Caco-2 (cell line): ENCODE measurements around the gene EGFL8. TPM values are rescaled to one million over a fixed set of nuclear protein-coding genes. Genes with fewer than 3 reads are reported as not detected.

ENCODE experiments used
- BruUV-seq: library from RNA; stranded (reverse); fragments of 400-500 nt; replicated peaks from 2 replicates; lab custom pipeline; 2021; lab: Mats Ljungman, UMichigan
- CTCF ChIA-PET: fragments of 300-600 bp; sonication (Branson Sonifier 250); formaldehyde crosslinking; loops from one replicate; lab custom pipeline; 2022; ENCODE audit warnings: antibody characterized with exemption; lab: Charles Lee
- POLR2A ChIA-PET: fragments of 300-600 bp; sonication (Branson Sonifier 250); formaldehyde crosslinking; loops from one replicate; lab custom pipeline; 2022; ENCODE audit warnings: antibody characterized with exemption; lab: Charles Lee
- DNase-seq, 2 experiments: peaks; one replicate each; pipeline versions ENCODE4 v3.0.0 to v3.0.0-alpha.2; 2020 to 2022
- H3K27me3 ChIP-seq: replicated peaks from 2 replicates; pipeline ENCODE4 v1.6.0; 2011; ENCODE audit warnings: low read length; ENCODE audit not compliant: control insufficient read depth, insufficient read depth
- H3K36me3 ChIP-seq: 2 replicates; pipeline ENCODE4 v1.5.1; 2011; ENCODE audit warnings: low read length; ENCODE audit not compliant: control insufficient read depth, insufficient read depth
- H3K4me1 ChIP-seq: fragments of 250-450 bp; sonication (Bioruptor Pico); 2 replicates; pipeline ENCODE4 v1.5.1; 2020; ENCODE audit warnings: mild to moderate bottlenecking
- H3K4me3 ChIP-seq: 2 replicates; pipeline ENCODE4 v1.5.1; 2011; ENCODE audit warnings: low read depth, mild to moderate bottlenecking, control low read depth, low read length
- H3K9me3 ChIP-seq: fragments of 250-450 bp; sonication (Bioruptor Pico); 2 replicates; pipeline ENCODE4 v1.5.1; 2020; ENCODE audit warnings: mild to moderate bottlenecking, moderate library complexity
- H3K27ac Mint-ChIP-seq: one replicate; pipeline ENCODE4 v1.8.0; 2022; ENCODE audit warnings: mixed read lengths; ENCODE audit not compliant: unreplicated experiment
- H3K27me3 Mint-ChIP-seq: one replicate; pipeline ENCODE4 v1.8.0; 2022; ENCODE audit warnings: mixed read lengths; ENCODE audit not compliant: insufficient read depth, unreplicated experiment
- H3K36me3 Mint-ChIP-seq: one replicate; pipeline ENCODE4 v1.8.0; 2022; ENCODE audit warnings: mild to moderate bottlenecking, mixed read lengths; ENCODE audit not compliant: insufficient read depth, unreplicated experiment
- H3K4me1 Mint-ChIP-seq: one replicate; pipeline ENCODE4 v1.8.0; 2022; ENCODE audit warnings: low read depth, mixed read lengths; ENCODE audit not compliant: unreplicated experiment
- H3K4me3 Mint-ChIP-seq: one replicate; pipeline ENCODE4 v1.8.0; 2022; ENCODE audit warnings: mild to moderate bottlenecking, moderate library complexity, mixed read lengths; ENCODE audit not compliant: unreplicated experiment
- H3K9me3 Mint-ChIP-seq: one replicate; pipeline ENCODE4 v1.8.0; 2022; ENCODE audit warnings: mixed read lengths; ENCODE audit not compliant: unreplicated experiment
- intact Hi-C: fragments of 100-400 bp; cut with micrococcal nuclease; formaldehyde crosslinking; loops from one replicate; pipeline ENCODE4 v1.10.0; 2022; ENCODE audit not compliant: unreplicated experiment
- total RNA-seq: library from RNA; stranded (reverse); gene quantifications from 2 replicates; pipeline ENCODE4 v1.2.3, GENCODE V29; 2022
- TF ChIP-seq, protein P1 (sequence below), 2 experiments: fragments of 200-600 bp in 1 of 2; IDR thresholded peaks; 1 replicate in 1 of 2; 2 replicates in 1 of 2; pipeline versions ENCODE4 v1.5.1 to v1.8.0; 2011 to 2022; ENCODE audit warnings: antibody characterized with exemption in 1 of 2, control low read depth in 1 of 2, inconsistent platforms in 1 of 2, low read depth in 1 of 2, low read length in 1 of 2, mild to moderate bottlenecking in 1 of 2, moderate library complexity in 1 of 2; ENCODE audit not compliant: insufficient read depth in 1 of 2, severe bottlenecking in 1 of 2, unreplicated experiment in 1 of 2

Gene EGFL8
- total RNA-seq, 1 experiment from 2014 or later = 45.0 TPM

DNA sequence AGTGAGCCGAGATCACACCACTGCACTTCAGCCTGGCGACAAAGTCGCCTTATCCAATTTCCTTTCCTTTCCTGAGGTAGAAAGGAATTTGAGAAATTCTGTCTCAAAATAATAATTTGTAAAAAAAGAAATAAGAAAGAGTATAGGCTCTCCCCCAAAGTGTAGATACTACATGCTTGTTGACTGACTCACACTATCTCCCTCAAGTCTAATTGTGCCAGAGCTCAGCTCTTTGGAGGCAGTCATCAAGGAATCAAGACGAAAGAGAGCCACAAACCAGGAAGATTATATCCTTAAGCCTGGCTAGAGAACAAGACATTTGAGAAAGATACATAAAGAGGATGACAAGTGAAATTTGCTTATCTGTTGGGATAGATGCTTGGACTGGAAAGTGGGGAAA is 30.6 kb upstream of the EGFL8 start:
- Mint-ChIP-seq H3K4me1 (peaks cover 18% of the 10 kb centered on the region), H3K9me3 (no peaks in the 10 kb centered on the region), H3K36me3 (peaks cover 10% of the 10 kb centered on the region), H3K27ac (no peak overlapping the region), H3K4me3 (no peak overlapping the region), H3K27me3 (no peaks in the 10 kb centered on the region)
- Histone ChIP-seq H3K4me1 (peaks cover 5% of the 10 kb centered on the region; the same call in 1 of the 2 replicates), H3K9me3 (no peaks in the 10 kb centered on the region), H3K4me3 (no peak overlapping the region), H3K36me3 (no peaks in the 10 kb centered on the region), H3K27me3 (no peaks in the 10 kb centered on the region)
- TF ChIP-seq, protein P1, sequence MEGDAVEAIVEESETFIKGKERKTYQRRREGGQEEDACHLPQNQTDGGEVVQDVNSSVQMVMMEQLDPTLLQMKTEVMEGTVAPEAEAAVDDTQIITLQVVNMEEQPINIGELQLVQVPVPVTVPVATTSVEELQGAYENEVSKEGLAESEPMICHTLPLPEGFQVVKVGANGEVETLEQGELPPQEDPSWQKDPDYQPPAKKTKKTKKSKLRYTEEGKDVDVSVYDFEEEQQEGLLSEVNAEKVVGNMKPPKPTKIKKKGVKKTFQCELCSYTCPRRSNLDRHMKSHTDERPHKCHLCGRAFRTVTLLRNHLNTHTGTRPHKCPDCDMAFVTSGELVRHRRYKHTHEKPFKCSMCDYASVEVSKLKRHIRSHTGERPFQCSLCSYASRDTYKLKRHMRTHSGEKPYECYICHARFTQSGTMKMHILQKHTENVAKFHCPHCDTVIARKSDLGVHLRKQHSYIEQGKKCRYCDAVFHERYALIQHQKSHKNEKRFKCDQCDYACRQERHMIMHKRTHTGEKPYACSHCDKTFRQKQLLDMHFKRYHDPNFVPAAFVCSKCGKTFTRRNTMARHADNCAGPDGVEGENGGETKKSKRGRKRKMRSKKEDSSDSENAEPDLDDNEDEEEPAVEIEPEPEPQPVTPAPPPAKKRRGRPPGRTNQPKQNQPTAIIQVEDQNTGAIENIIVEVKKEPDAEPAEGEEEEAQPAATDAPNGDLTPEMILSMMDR (IDR thresholded peaks at IDR 0.05; ENCODE audit: insufficient read depth in 1 of 2, low read depth in 1 of 2, low read length in 1 of 2, severe bottlenecking in 1 of 2, unreplicated experiment in 1 of 2) = no peak
- DNase-seq = no peak
- CTCF ChIA-PET = no interaction called here
- BruUV-seq = no TSS peak
- POLR2A ChIA-PET = no interaction called here
- intact Hi-C loops = no loop called here

DNA sequence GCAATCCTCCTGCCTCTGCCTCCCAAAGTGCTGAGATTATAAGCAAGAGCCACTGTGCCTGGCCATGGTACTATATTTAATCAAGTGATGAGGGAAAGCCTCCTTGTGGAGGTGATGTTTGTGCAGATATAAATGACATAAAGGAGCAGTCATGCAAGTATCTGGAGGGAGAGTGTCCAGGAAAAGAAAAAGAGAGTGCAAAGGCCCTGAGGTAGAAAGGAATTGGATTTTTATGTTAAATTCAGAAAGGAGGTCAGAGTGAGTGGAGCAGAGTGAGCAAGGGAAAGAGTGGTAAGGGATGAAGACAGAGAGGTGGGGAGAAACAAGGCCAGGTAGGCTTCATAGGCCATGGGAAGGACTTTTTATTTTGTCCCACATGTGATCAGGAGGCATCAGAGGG is 26.9 kb upstream of the EGFL8 start:
- Histone ChIP-seq H3K4me1 (peaks cover 25% of the 10 kb centered on the region), H3K4me3 (no peak overlapping the region), H3K9me3 (no peaks in the 10 kb centered on the region), H3K36me3 (no peaks in the 10 kb centered on the region), H3K27me3 (no peaks in the 10 kb centered on the region)
- Mint-ChIP-seq H3K4me1 (peaks cover 24% of the 10 kb centered on the region), H3K27ac (no peak overlapping the region), H3K27me3 (no peaks in the 10 kb centered on the region), H3K36me3 (peaks cover 16% of the 10 kb centered on the region), H3K4me3 (no peak overlapping the region), H3K9me3 (no peaks in the 10 kb centered on the region)
- no TSS peak for BruUV-seq
- intact Hi-C loops = no loop called here
- TF ChIP-seq, protein P1 (IDR thresholded peaks at IDR 0.05; ENCODE audit: insufficient read depth in 1 of 2, low read depth in 1 of 2, low read length in 1 of 2, severe bottlenecking in 1 of 2, unreplicated experiment in 1 of 2) = no peak
- CTCF ChIA-PET = no interaction called here
- no peak for DNase-seq
- POLR2A ChIA-PET = no interaction called here

DNA sequence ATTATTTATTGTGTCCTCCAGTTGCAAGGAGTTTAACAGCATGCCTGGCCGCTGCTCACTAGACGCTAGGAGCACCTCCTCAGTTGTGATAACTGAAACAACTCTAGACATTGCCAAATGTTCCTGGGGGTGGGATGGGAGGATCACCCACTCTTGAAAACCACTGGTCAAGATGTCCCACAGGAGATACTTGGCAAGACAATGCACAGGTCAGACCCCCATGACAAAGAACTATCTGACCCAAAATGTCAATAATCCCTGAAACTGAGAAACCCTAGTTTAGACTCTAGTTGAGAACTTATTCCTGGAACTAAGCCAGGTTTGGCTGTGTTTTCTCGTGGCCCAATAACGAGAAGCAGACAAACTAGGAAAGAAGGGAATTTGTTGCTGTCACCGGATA is 24.8 kb upstream of the EGFL8 start:
- Histone ChIP-seq H3K27me3 (no peaks in the 10 kb centered on the region), H3K36me3 (no peaks in the 10 kb centered on the region), H3K4me3 (no peak overlapping the region), H3K9me3 (no peaks in the 10 kb centered on the region), H3K4me1 (peaks cover 43% of the 10 kb centered on the region)
- H3K9me3 Mint-ChIP-seq = no peaks in the 10 kb centered on the region
- ChIA-PET POLR2A (no interaction called here), CTCF (no interaction called here)
- no peak for DNase-seq
- TF ChIP-seq, protein P1 (IDR thresholded peaks at IDR 0.05; ENCODE audit: insufficient read depth in 1 of 2, low read depth in 1 of 2, low read length in 1 of 2, severe bottlenecking in 1 of 2, unreplicated experiment in 1 of 2) = no peak
- no peak overlapping the region for H3K4me3 Mint-ChIP-seq
- peaks cover 16% of the 10 kb centered on the region for H3K36me3 Mint-ChIP-seq
- H3K4me1 Mint-ChIP-seq = peaks cover 24% of the 10 kb centered on the region
- no TSS peak for BruUV-seq
- intact Hi-C loops = no loop called here
- no peak overlapping the region for H3K27ac Mint-ChIP-seq
- no peaks in the 10 kb centered on the region for H3K27me3 Mint-ChIP-seq
